ENCODE results near the gene PAWR. TPM values are rescaled to one million over a fixed set of nuclear protein-coding genes. Genes with fewer than 3 reads are reported as not detected.

Gene PAWR, protein sequence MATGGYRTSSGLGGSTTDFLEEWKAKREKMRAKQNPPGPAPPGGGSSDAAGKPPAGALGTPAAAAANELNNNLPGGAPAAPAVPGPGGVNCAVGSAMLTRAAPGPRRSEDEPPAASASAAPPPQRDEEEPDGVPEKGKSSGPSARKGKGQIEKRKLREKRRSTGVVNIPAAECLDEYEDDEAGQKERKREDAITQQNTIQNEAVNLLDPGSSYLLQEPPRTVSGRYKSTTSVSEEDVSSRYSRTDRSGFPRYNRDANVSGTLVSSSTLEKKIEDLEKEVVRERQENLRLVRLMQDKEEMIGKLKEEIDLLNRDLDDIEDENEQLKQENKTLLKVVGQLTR
- total RNA-seq (1 to 10 TPM in 4 of 5 donors, under 1 TPM in 1; 0.98 to 8.2 (median 6.1) TPM), total RNA-seq (1.1 to 8.8 (median 2.9) reads per million in 29 experiments)
- 3.2 TPM for total RNA-seq (2013)

GRCh38 chr12:79690638-79691510 is at the start of gene PAWR:
PAWR (minus strand) TSS chr12:79690964; CDS start chr12:79690244, 720 bp downstream.
- CTCF ChIA-PET: interaction anchor here (0.5 to 1.3 kb wide), 2 partner anchors 17 to 48 kb away, joined by 3 read pairs; no protein-coding TSS in a partner anchor
- H3K27ac Mint-ChIP-seq: no peak within 1 kb of the TSS
- POLR2A ChIA-PET: no interaction called here
- no peaks in the 10 kb centered on the region for H3K36me3 Mint-ChIP-seq
- 2% methylated on average over 83 of the region's 107 CpGs for WGBS (ENCODE audit: insufficient coverage)
- H3K9me3 Mint-ChIP-seq: no peaks in the 10 kb centered on the region
- Histone ChIP-seq H3K27me3 (replicated peaks in 1 of 2; ENCODE audit: control insufficient read depth in 2 of 2, extremely low read depth in 1 of 2, insufficient read depth in 2 of 2, low read length in 1 of 2) (peaks cover 0 to 27% of the 10 kb centered on the region in 2 experiments), H3K4me1 (ENCODE audit: control insufficient read depth in 1 of 2, extremely low read depth in 1 of 2, insufficient read depth in 2 of 2, low read length in 2 of 2) (peaks cover 6 to 19% of the 10 kb centered on the region in 2 experiments), H3K36me3 (ENCODE audit: control insufficient read depth in 2 of 2, extremely low read depth in 1 of 2, insufficient read depth in 1 of 2, low read length in 1 of 2) (no peaks in the 10 kb centered on the region), H3K9me3 (no peaks in the 10 kb centered on the region), H3K4me3 (ENCODE audit: control insufficient read depth in 1 of 2, extremely low read depth in 1 of 2, low read length in 1 of 2) (peak within 1 kb of the TSS; percentile 56 to 89), H3K27ac (ENCODE audit: low read length) (no peak within 1 kb of the TSS)
- ATAC-seq (replicated peaks in 1 of 4): peak; percentile 26 to 58 (median 57)
- peak in 13 of 35 experiments; percentile 0 to 31 (median 11) for DNase-seq
- H3K27me3 Mint-ChIP-seq: peaks cover 15 to 70% of the 10 kb centered on the region in 2 donors
- peaks cover 17 to 18% (median 17%) of the 10 kb centered on the region in 3 donors for H3K4me1 Mint-ChIP-seq
- H3K4me3 Mint-ChIP-seq: peak within 1 kb of the TSS; percentile 80 to 90 (median 81)

DNA sequence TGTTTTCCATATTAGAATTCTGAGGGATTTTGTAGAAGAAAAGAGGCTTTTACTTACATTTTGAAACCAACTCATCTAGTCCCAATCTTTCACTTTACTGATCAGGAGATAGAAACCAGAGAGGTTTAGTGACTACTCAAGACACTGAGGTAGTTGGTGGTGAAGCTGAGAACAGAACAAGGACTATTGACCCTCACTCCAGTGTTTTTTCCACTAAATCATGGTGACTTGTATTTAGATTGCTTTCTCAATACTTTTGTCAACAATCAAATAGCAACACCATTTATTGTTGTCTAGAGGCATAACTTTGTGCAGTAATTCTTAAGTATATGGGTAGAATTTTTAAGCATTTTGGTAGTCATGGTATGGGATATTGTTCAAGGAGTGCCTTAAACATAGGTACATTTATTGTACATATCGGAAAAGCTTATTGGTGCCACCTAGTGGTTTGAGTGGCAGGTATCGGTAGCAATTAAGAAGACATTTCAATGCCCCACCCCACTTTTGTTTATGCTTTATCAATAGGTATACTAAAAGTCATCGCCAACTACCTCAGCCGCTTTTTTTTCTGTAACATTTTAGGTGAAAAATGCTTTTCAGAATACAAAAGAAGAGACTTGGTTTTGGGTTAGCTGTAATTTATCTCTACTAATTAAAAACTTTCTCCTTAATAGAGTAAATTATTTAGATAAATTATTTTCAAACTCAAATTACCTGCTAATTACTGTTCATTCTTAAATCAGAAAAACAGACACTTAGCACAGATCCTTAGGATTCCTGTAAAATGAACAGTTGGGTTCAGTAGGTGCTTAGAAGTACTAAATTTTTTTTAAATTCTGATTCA is 47.3 kb upstream of the PAWR start:
- H3K9me3 ChIP-seq: no peaks in the 10 kb centered on the region
- H3K27ac Mint-ChIP-seq: no peak overlapping the region
- H3K4me3 Mint-ChIP-seq: no peak overlapping the region
- H3K27ac ChIP-seq (ENCODE audit: low read length): no peak overlapping the region
- POLR2A ChIA-PET: interaction anchor here in 1 of 2 donors (0.5 kb wide), 1 partner anchor 122 kb away, joined by 4 read pairs; no protein-coding TSS in a partner anchor
- CTCF ChIA-PET: interaction anchor here (0.6 kb wide), 3 partner anchors 47 to 163 kb away, joined by 3 read pairs; partner anchors contain the start of gene PAWR (in 1 of the 2)
- H3K27me3 ChIP-seq (replicated peaks in 1 of 2; ENCODE audit: control insufficient read depth in 2 of 2, extremely low read depth in 1 of 2, insufficient read depth in 2 of 2, low read length in 1 of 2): no peaks in the 10 kb centered on the region
- WGBS (ENCODE audit: insufficient coverage): no CpG with 5 or more reads among the region's 4 CpGs
- H3K36me3 Mint-ChIP-seq: no peaks in the 10 kb centered on the region
- no peaks in the 10 kb centered on the region for H3K36me3 ChIP-seq (ENCODE audit: control insufficient read depth in 2 of 2, extremely low read depth in 1 of 2, insufficient read depth in 1 of 2, low read length in 1 of 2)
- H3K9me3 Mint-ChIP-seq: no peaks in the 10 kb centered on the region
- H3K27me3 Mint-ChIP-seq: peaks cover 9 to 12% of the 10 kb centered on the region in 2 donors
- no peaks in the 10 kb centered on the region for H3K4me1 Mint-ChIP-seq
- peak in 8 of 35 experiments; percentile 3 to 59 (median 9) for DNase-seq
- no peak for ATAC-seq (replicated peaks in 1 of 4)
- H3K4me3 ChIP-seq (ENCODE audit: control insufficient read depth in 1 of 2, extremely low read depth in 1 of 2, low read length in 1 of 2): no peak overlapping the region
- no peaks in the 10 kb centered on the region for H3K4me1 ChIP-seq (ENCODE audit: control insufficient read depth in 1 of 2, extremely low read depth in 1 of 2, insufficient read depth in 2 of 2, low read length in 2 of 2)

- Histone ChIP-seq H3K4me1 (ENCODE audit: control insufficient read depth in 1 of 2, extremely low read depth in 1 of 2, insufficient read depth in 2 of 2, low read length in 2 of 2) (no peaks in the 10 kb centered on the region), H3K27me3 (replicated peaks in 1 of 2; ENCODE audit: control insufficient read depth in 2 of 2, extremely low read depth in 1 of 2, insufficient read depth in 2 of 2, low read length in 1 of 2) (no peaks in the 10 kb centered on the region), H3K4me3 (ENCODE audit: control insufficient read depth in 1 of 2, extremely low read depth in 1 of 2, low read length in 1 of 2) (no peak overlapping the region), H3K9me3 (no peaks in the 10 kb centered on the region), H3K36me3 (ENCODE audit: control insufficient read depth in 2 of 2, extremely low read depth in 1 of 2, insufficient read depth in 1 of 2, low read length in 1 of 2) (no peaks in the 10 kb centered on the region), H3K27ac (ENCODE audit: low read length) (no peak overlapping the region)
- ATAC-seq (replicated peaks in 1 of 4) (no peak), DNase-seq (no peak)
- ChIA-PET CTCF (no interaction called here), POLR2A (no interaction called here)
- Mint-ChIP-seq H3K9me3 (no peaks in the 10 kb centered on the region), H3K27me3 (peaks cover 13 to 20% of the 10 kb centered on the region in 2 donors), H3K27ac (no peak overlapping the region), H3K36me3 (no peaks in the 10 kb centered on the region), H3K4me3 (no peak overlapping the region), H3K4me1 (no peaks in the 10 kb centered on the region)
Measured at GRCh38 chr12:79732638-79733037, 41.9 kb upstream of the PAWR start.

DNA sequence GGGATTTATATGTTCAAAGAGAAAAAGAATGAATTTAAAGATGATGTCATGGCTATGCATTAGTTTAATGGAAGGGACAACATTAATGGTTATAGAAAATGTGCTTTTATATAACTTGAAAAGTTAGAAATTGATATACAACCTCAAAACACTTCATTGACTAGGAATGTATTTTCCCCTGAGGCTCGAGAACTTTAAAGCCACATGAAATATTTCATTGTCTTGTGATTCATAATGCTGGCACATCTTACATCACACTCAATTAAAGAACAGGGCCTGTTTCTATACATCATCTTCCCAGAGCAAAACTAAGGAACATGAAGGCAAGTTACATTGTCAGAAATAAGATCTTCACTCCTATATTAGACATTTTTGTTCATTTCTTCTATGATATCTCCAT is 35.2 kb upstream of the PAWR start:
- ATAC-seq (replicated peaks in 1 of 4) (no peak), DNase-seq (no peak)
- POLR2A ChIA-PET: no interaction called here
- H3K4me3 Mint-ChIP-seq: no peak overlapping the region
- H3K9me3 Mint-ChIP-seq: no peaks in the 10 kb centered on the region
- WGBS (ENCODE audit: insufficient coverage): no CpG with 5 or more reads among the region's 1 CpG
- H3K27me3 Mint-ChIP-seq: peaks cover 17 to 21% of the 10 kb centered on the region in 2 donors
- no peaks in the 10 kb centered on the region for H3K27me3 ChIP-seq (replicated peaks in 1 of 2; ENCODE audit: control insufficient read depth in 2 of 2, extremely low read depth in 1 of 2, insufficient read depth in 2 of 2, low read length in 1 of 2)
- H3K9me3 ChIP-seq: no peaks in the 10 kb centered on the region
- CTCF ChIA-PET: no interaction called here
- H3K4me1 Mint-ChIP-seq: no peaks in the 10 kb centered on the region
- no peak overlapping the region for H3K27ac Mint-ChIP-seq
- H3K36me3 Mint-ChIP-seq: no peaks in the 10 kb centered on the region
- H3K4me3 ChIP-seq (ENCODE audit: control insufficient read depth in 1 of 2, extremely low read depth in 1 of 2, low read length in 1 of 2): no peak overlapping the region
- H3K36me3 ChIP-seq (ENCODE audit: control insufficient read depth in 2 of 2, extremely low read depth in 1 of 2, insufficient read depth in 1 of 2, low read length in 1 of 2): no peaks in the 10 kb centered on the region
- H3K27ac ChIP-seq (ENCODE audit: low read length): no peak overlapping the region
- H3K4me1 ChIP-seq (ENCODE audit: control insufficient read depth in 1 of 2, extremely low read depth in 1 of 2, insufficient read depth in 2 of 2, low read length in 2 of 2): no peaks in the 10 kb centered on the region

GRCh38 chr12:79717006-79717405 is 26.2 kb upstream of the PAWR start:
- no peak overlapping the region for H3K27ac Mint-ChIP-seq
- Histone ChIP-seq H3K9me3 (no peaks in the 10 kb centered on the region), H3K36me3 (ENCODE audit: control insufficient read depth in 2 of 2, extremely low read depth in 1 of 2, insufficient read depth in 1 of 2, low read length in 1 of 2) (no peaks in the 10 kb centered on the region), H3K27me3 (replicated peaks in 1 of 2; ENCODE audit: control insufficient read depth in 2 of 2, extremely low read depth in 1 of 2, insufficient read depth in 2 of 2, low read length in 1 of 2) (peaks cover 0 to 2% of the 10 kb centered on the region in 2 experiments), H3K4me3 (ENCODE audit: control insufficient read depth in 1 of 2, extremely low read depth in 1 of 2, low read length in 1 of 2) (no peak overlapping the region), H3K27ac (ENCODE audit: low read length) (no peak overlapping the region), H3K4me1 (ENCODE audit: control insufficient read depth in 1 of 2, extremely low read depth in 1 of 2, insufficient read depth in 2 of 2, low read length in 2 of 2) (no peaks in the 10 kb centered on the region)
- CTCF ChIA-PET: no interaction called here
- no peak for ATAC-seq (replicated peaks in 1 of 4)
- no peak overlapping the region for H3K4me3 Mint-ChIP-seq
- H3K27me3 Mint-ChIP-seq: peaks cover 4 to 5% of the 10 kb centered on the region in 2 donors
- POLR2A ChIA-PET: no interaction called here
- no CpG with 5 or more reads among the region's 4 CpGs for WGBS (ENCODE audit: insufficient coverage)
- no peak for DNase-seq
- no peaks in the 10 kb centered on the region for H3K36me3 Mint-ChIP-seq
- H3K4me1 Mint-ChIP-seq: no peaks in the 10 kb centered on the region
- no peaks in the 10 kb centered on the region for H3K9me3 Mint-ChIP-seq

DNA sequence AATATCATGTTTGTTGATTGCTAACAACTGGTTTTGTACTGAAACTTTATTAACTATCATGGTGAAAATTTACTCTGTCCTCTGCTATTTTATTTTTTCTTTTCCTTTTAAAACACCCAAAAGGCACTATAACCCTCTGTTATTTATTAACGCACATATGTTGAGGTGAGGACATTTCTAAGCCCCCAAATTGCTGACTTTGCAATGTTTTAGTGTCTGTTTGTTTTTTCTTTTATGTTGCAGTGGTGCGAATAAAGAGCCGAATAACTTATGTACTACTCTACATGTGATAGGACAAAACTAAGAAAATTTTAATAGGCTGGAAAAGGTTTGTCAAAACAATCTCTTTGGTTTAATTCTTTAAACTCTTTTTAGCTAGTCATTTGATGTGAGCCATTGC is 24.5 kb upstream of the PAWR start:
- Histone ChIP-seq H3K9me3 (no peaks in the 10 kb centered on the region), H3K4me3 (ENCODE audit: control insufficient read depth in 1 of 2, extremely low read depth in 1 of 2, low read length in 1 of 2) (no peak overlapping the region), H3K27ac (ENCODE audit: low read length) (no peak overlapping the region), H3K4me1 (ENCODE audit: control insufficient read depth in 1 of 2, extremely low read depth in 1 of 2, insufficient read depth in 2 of 2, low read length in 2 of 2) (no peaks in the 10 kb centered on the region), H3K27me3 (replicated peaks in 1 of 2; ENCODE audit: control insufficient read depth in 2 of 2, extremely low read depth in 1 of 2, insufficient read depth in 2 of 2, low read length in 1 of 2) (peaks cover 0 to 5% of the 10 kb centered on the region in 2 experiments), H3K36me3 (ENCODE audit: control insufficient read depth in 2 of 2, extremely low read depth in 1 of 2, insufficient read depth in 1 of 2, low read length in 1 of 2) (no peaks in the 10 kb centered on the region)
- H3K27ac Mint-ChIP-seq: no peak overlapping the region
- no peak overlapping the region for H3K4me3 Mint-ChIP-seq
- CTCF ChIA-PET: no interaction called here
- peaks cover 2 to 5% of the 10 kb centered on the region in 2 donors for H3K27me3 Mint-ChIP-seq
- ATAC-seq (replicated peaks in 1 of 4) (no peak), DNase-seq (no peak)
- no peaks in the 10 kb centered on the region for H3K9me3 Mint-ChIP-seq
- no peaks in the 10 kb centered on the region for H3K36me3 Mint-ChIP-seq
- POLR2A ChIA-PET: no interaction called here
- no CpG with 5 or more reads among the region's 3 CpGs for WGBS (ENCODE audit: insufficient coverage)
- H3K4me1 Mint-ChIP-seq: no peaks in the 10 kb centered on the region
